ENCODE measurements around the gene EZH2.

EZH2 gene

DNA sequence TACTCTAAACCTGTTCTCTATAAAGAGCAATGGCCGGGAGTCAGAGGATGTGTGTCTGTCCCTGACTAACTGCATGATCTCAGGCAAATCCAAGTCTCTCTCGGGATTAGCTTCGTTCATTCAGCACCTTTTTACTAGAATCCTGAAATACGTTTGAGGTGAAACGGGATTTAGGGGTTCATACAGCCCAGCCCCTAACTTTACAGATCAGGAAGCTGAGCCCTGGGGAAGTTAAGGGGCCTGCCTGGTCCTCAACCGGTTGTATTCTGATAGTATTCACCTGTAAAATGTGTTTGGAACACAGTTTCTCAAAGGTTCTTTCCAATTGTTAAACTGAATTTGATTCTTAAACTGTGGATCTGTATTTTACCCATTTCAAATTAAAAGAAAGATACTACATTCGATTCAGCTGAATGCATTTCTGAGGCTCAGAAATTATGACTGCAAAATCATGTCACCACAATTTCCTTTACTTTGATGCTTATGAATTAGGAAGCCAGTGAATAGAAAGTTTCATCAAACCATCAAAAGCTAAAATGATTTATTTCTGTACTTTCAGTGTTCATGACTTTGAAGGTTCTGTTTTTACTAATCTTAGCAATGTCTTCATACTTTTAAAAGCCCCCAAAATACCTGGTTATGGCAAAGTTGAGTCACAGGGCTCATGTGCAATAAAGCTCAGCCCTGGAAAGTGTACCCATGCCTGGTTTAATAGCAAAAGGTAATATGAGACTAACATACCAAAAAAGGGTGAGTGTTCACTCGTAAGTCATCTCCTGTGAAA lies 28.9 kb upstream of the EZH2 start:
- peak overlapping the region; percentile 44 to 48 for H3K4me3 Mint-ChIP-seq
- ATAC-seq (replicated peaks) (peak; percentile 70 to 74), DNase-seq (peak; percentile 53)
- no peaks in the 10 kb centered on the region for H3K9me3 Mint-ChIP-seq
- H3K27ac Mint-ChIP-seq, result peak overlapping the region; percentile 98
- H3K27me3 Mint-ChIP-seq, result peaks cover 0 to 11% of the 10 kb centered on the region in 2 donors
- H3K4me1 Mint-ChIP-seq, result peaks cover 48 to 76% of the 10 kb centered on the region in 2 donors
- peaks cover 0 to 14% of the 10 kb centered on the region in 2 donors for H3K36me3 Mint-ChIP-seq

- Mint-ChIP-seq H3K9me3 (no peaks in the 10 kb centered on the region), H3K27ac (peak overlapping the region; percentile 98), H3K4me1 (peaks cover 48 to 75% of the 10 kb centered on the region in 2 donors), H3K27me3 (peaks cover 0 to 11% of the 10 kb centered on the region in 2 donors), H3K36me3 (peaks cover 0 to 14% of the 10 kb centered on the region in 2 donors), H3K4me3 (no peak overlapping the region)
- no peak for ATAC-seq (replicated peaks)
- DNase-seq, result no peak
Measured at GRCh38 chr7:148912151-148912550, 28.1 kb upstream of the EZH2 start.

GRCh38 chr7:148911626-148912025 lies 27.5 kb upstream of the EZH2 start:
- H3K4me3 Mint-ChIP-seq, result no peak overlapping the region
- H3K27me3 Mint-ChIP-seq, result peaks cover 0 to 11% of the 10 kb centered on the region in 2 donors
- no peak for DNase-seq
- H3K9me3 Mint-ChIP-seq, result no peaks in the 10 kb centered on the region
- peaks cover 48 to 75% of the 10 kb centered on the region in 2 donors for H3K4me1 Mint-ChIP-seq
- peaks cover 0 to 14% of the 10 kb centered on the region in 2 donors for H3K36me3 Mint-ChIP-seq
- no peak for ATAC-seq (replicated peaks)
- peak overlapping the region; percentile 67 for H3K27ac Mint-ChIP-seq

GRCh38 chr7:148909568-148909967 lies 25.5 kb upstream of the EZH2 start:
- Mint-ChIP-seq H3K4me1 (peaks cover 41 to 71% of the 10 kb centered on the region in 2 donors), H3K27me3 (peaks cover 0 to 11% of the 10 kb centered on the region in 2 donors), H3K36me3 (peaks cover 0 to 10% of the 10 kb centered on the region in 2 donors), H3K9me3 (no peaks in the 10 kb centered on the region), H3K4me3 (peak overlapping the region; percentile 26 to 27), H3K27ac (peak overlapping the region; percentile 11)
- ATAC-seq (replicated peaks) (peak; percentile 12 to 24), DNase-seq (no peak)

DNA sequence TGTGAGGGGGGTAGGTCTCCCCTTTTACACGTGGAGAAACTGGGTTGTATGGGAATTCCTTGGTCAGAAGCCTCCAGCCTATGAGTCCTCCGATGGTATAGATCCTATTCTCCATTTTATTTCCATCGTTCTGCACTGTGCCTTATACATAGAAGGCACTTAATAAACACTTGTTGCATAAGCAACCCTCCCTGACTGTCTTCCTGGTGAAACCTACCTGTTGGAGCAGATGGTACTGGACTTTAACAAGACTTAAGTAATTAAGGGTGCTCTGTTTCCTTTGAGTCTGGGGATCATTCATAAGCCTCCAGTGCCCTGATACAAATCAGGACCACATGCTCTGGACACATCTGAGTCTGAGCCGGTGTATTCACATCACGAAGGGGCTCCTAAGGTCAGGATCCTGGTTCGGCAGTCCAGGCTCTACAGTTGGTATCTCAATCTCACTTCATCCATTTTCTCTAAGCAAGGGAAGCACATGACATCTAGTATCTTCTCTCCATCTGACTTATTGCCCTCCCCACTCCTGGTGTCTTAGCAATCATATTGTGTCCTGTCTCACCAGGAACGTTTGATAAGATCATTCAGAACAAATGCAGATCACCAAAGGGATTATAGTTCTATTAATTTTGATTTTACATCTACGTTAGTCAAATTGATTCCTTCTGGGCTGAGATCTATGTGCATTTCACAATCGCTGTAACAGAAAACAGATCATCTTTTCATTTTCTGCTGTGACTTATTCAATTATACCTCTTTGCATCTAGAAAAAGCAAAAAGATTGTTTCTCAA lies 22.8 kb upstream of the EZH2 start:
- Mint-ChIP-seq H3K4me1 (peaks cover 27 to 52% of the 10 kb centered on the region in 2 donors), H3K27me3 (peaks cover 0 to 11% of the 10 kb centered on the region in 2 donors), H3K4me3 (no peak overlapping the region), H3K27ac (peak overlapping the region; percentile 44), H3K36me3 (peaks cover 0 to 7% of the 10 kb centered on the region in 2 donors), H3K9me3 (no peaks in the 10 kb centered on the region)
- no peak for ATAC-seq (replicated peaks)
- no peak for DNase-seq

DNA sequence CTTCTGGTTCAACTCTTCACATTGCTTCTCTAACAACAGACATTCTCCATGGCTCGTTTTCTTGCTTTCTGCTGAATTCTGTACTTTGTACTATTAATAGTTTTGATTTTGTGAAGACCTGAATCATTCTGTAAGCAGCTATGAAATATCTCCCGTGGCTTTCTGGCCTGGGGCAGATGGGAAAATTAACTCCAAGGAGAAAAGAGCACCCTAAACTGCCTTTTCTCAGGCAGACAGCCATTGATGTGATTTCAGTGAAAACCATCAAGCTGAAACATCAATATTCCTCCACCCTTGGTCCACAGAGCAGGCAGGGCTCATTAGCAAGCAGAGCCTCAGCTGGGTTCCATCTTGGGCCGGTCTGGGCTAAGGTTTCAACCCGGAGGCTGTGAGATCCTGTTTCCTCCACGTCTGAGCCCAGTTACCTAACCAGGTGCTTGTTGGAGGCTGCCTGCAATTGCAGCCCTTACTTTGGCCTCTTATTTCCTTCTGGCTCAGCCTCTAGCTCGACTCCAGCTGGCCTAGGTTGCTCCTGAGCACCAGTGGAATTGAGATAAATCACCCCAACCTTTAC lies 21.1 kb upstream of the EZH2 start:
- ATAC-seq (replicated peaks), result no peak
- H3K9me3 Mint-ChIP-seq, result no peaks in the 10 kb centered on the region
- no peak for DNase-seq
- H3K27me3 Mint-ChIP-seq, result peaks cover 0 to 11% of the 10 kb centered on the region in 2 donors
- H3K4me1 Mint-ChIP-seq, result peaks cover 17 to 36% of the 10 kb centered on the region in 2 donors
- H3K4me3 Mint-ChIP-seq, result no peak overlapping the region
- no peak overlapping the region for H3K27ac Mint-ChIP-seq
- peaks cover 0 to 7% of the 10 kb centered on the region in 2 donors for H3K36me3 Mint-ChIP-seq

- Mint-ChIP-seq H3K36me3 (no peaks in the 10 kb centered on the region), H3K4me3 (no peak overlapping the region), H3K27me3 (peaks cover 0 to 3% of the 10 kb centered on the region in 2 donors), H3K27ac (no peak overlapping the region), H3K4me1 (peaks cover 9 to 25% of the 10 kb centered on the region in 2 donors), H3K9me3 (no peaks in the 10 kb centered on the region)
- DNase-seq, result no peak
- ATAC-seq (replicated peaks), result peak; percentile 60 to 62
Measured at GRCh38 chr7:148903504-148903903, 19.4 kb upstream of the EZH2 start.

GRCh38 chr7:148901178-148901577 lies 17.1 kb upstream of the EZH2 start:
- H3K27ac Mint-ChIP-seq, result no peak overlapping the region
- H3K9me3 Mint-ChIP-seq, result no peaks in the 10 kb centered on the region
- no peak for DNase-seq
- ATAC-seq (replicated peaks), result no peak
- H3K36me3 Mint-ChIP-seq, result no peaks in the 10 kb centered on the region
- H3K4me3 Mint-ChIP-seq, result no peak overlapping the region
- H3K4me1 Mint-ChIP-seq, result peaks cover 7 to 19% of the 10 kb centered on the region in 2 donors
- peaks cover 0 to 6% of the 10 kb centered on the region in 2 donors for H3K27me3 Mint-ChIP-seq

DNA sequence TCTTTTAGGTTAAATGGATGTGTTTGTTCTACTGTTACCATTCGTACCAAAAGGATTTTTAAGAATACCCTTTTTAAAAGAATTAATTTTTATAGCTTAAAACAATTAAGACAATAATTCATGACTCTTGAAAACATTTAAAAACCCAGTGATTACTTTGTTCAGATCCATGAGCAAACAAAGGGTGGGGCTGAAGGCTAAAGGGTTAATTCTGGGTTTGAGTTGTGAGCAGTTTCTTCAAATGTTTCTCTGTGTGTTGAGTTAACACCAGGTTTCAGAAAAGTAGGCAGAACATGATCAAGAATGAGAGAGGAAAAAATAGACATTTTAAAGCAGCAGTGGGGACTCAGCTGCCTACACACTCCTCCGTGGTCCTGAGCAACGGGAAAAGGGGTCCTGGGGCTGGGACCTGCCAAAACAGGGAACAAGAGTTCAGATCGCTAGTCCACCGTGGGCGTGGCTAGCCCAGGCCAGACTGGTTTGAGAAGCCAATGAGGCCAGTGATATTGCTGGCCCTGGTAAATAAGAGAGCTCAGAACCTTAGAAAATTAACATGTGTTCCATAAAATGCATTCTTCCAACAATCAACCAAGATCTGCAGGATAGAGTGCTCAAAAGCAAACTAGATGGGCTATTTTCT lies 14.9 kb upstream of the EZH2 start:
- Mint-ChIP-seq H3K9me3 (no peaks in the 10 kb centered on the region), H3K4me3 (no peak overlapping the region), H3K27me3 (peaks cover 0 to 6% of the 10 kb centered on the region in 2 donors), H3K27ac (no peak overlapping the region), H3K36me3 (no peaks in the 10 kb centered on the region), H3K4me1 (peaks cover 7 to 12% of the 10 kb centered on the region in 2 donors)
- ATAC-seq (replicated peaks) (no peak), DNase-seq (no peak)

DNA sequence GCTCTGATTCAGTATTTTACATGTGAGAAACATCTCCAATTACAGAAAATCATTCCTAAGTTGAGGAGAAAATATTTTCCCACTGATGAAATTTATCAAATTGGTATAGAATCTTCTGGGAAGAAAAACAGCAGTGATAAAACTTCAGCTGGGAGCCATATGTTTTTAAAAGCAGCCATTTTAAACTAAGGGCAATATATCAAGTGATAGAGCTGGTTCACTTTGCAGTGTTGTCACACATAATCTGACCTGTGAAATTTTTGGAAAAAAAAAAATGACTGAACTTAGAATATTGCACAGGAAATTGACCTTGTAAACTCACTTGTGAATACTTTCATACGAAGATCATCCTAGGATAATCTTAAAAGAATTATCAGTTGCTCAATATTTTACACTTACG lies 10.5 kb upstream of the EZH2 start:
- DNase-seq (no peak), ATAC-seq (replicated peaks) (no peak)
- Mint-ChIP-seq H3K9me3 (no peaks in the 10 kb centered on the region), H3K36me3 (no peaks in the 10 kb centered on the region), H3K27ac (no peak overlapping the region), H3K4me3 (no peak overlapping the region), H3K27me3 (peaks cover 0 to 6% of the 10 kb centered on the region in 2 donors), H3K4me1 (peaks cover 3 to 5% of the 10 kb centered on the region in 2 donors)

DNA sequence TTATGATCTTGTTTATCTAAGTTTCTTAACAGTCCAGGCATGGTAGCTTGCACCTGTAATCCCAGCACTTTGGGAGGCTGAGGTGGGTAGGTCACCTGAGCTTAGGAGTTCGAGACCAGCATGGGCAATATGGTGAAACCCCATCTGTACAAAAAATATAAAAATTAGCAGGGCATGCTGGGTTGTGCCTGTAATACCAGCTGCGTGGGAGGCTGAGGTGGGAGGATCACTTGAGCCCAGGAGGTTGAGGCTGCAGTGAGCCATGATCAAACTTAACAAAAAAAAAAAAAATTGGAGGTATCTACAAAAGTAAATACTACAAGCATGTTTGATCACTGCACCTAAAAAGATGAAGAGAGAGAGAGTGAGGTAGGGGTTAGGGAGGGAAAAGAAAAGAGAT lies 9.0 kb upstream of the EZH2 start:
- Mint-ChIP-seq H3K4me1 (peaks cover 0 to 1% of the 10 kb centered on the region in 2 donors), H3K27ac (no peak overlapping the region), H3K4me3 (no peak overlapping the region), H3K36me3 (peaks cover 0 to 7% of the 10 kb centered on the region in 2 donors), H3K27me3 (peaks cover 0 to 6% of the 10 kb centered on the region in 2 donors), H3K9me3 (no peaks in the 10 kb centered on the region)
- DNase-seq (no peak), ATAC-seq (replicated peaks) (no peak)

- H3K27me3 Mint-ChIP-seq, result no peaks in the 10 kb centered on the region
- peaks cover 8 to 20% of the 10 kb centered on the region in 2 donors for H3K36me3 Mint-ChIP-seq
- ATAC-seq (replicated peaks), result no peak
- H3K4me1 Mint-ChIP-seq, result peaks cover 5 to 10% of the 10 kb centered on the region in 2 donors
- DNase-seq, result no peak
- H3K27ac Mint-ChIP-seq, result no peak overlapping the region
- H3K9me3 Mint-ChIP-seq, result no peaks in the 10 kb centered on the region
- H3K4me3 Mint-ChIP-seq, result no peak overlapping the region
Measured at GRCh38 chr7:148888300-148888699, 4.2 kb upstream of the EZH2 start.

DNA sequence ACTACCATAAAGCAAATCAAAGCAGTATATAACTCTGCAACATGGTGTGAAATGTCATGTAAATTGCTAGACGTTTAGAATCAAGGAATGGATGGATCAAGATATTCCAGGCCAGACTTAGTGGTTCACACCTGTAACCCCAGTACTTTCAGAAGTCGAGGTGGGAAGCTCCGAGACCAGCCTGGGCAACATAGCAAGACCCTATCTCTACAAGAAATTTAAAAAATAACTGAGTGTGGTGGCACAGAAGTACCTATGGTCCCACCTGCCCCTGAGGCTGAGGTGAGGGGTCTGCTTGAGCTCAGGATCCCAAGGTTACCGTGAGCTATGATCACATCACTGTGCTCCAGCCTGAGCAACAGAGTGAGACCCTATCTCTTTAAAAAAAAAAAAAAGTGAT lies 2.8 kb upstream of the EZH2 start:
- no peaks in the 10 kb centered on the region for H3K9me3 Mint-ChIP-seq
- no peak overlapping the region for H3K27ac Mint-ChIP-seq
- ATAC-seq (replicated peaks) (no peak), DNase-seq (no peak)
- no peak overlapping the region for H3K4me3 Mint-ChIP-seq
- H3K27me3 Mint-ChIP-seq, result no peaks in the 10 kb centered on the region
- peaks cover 5 to 10% of the 10 kb centered on the region in 2 donors for H3K4me1 Mint-ChIP-seq
- peaks cover 8 to 24% of the 10 kb centered on the region in 2 donors for H3K36me3 Mint-ChIP-seq

Data from stimulated activated naive B cell treated with anti-CD40 and anti-IgM and Interleukin-4, amounts not matched to agents 10 μg/mL and 1 μg/mL and 100 μg/mL, for 72 hours (primary cell).